Measurements from ENCODE around the gene ZSCAN16. TPM values are rescaled to one million over a fixed set of nuclear protein-coding genes. Genes with fewer than 3 reads are reported as not detected.
A peak's percentile ranks its signal among the peaks of the same experiment; 100 is the strongest.

ZSCAN16 gene
- total and polyA plus RNA-seq, 9 of the 15 experiments (the other 6 are each of a cell fraction or from before 2014, with no cell fraction given), result 0.08 TPM; not detected in 8

DNA sequence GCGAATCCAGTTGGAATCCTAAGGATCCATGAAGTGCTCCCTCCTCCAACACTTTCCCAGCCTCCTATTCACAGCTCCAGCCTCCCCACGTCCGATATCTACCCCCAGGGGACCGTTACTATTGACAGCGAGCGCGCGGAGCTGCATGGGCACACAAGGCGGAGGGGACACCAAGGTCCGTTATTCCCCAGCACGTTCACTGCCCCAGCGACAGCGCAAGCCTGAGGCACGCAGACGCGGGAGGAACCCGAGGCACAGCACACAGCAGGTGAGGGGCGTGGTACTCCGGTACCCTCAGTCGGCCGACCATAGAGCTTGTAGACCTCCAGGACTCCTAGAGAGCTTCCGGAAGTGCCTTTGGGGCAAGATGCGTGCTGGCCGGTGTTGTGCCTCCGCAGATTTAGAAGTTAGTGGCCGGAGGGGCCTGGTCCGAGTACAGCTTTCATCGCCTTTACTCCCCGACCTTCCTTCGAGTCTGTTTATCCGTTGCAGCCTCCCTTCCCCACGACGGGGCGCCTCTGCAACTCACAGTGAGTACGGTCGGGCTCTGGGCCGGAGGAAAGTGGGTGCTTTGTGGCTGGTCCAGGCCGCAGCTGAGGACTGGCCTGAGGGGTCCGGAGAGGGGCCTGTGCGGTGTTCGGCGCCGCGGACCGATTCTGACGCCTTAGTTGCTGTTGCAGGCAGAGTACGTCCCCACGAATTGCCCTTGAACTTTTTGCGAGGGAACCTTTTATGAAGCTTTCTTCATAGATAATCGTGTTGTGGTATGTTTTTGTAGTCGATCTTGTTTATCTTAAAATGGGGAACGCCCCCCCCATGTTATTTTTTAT, 17.3 kb downstream of the ZSCAN16 start, which contains the start of gene ZKSCAN8 (continued):
- TF ChIP-seq, protein P1, sequence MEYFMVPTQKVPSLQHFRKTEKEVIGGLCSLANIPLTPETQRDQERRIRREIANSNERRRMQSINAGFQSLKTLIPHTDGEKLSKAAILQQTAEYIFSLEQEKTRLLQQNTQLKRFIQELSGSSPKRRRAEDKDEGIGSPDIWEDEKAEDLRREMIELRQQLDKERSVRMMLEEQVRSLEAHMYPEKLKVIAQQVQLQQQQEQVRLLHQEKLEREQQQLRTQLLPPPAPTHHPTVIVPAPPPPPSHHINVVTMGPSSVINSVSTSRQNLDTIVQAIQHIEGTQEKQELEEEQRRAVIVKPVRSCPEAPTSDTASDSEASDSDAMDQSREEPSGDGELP (CRISPR knock-in tag; IDR thresholded peaks at IDR 0.05; ENCODE audit: borderline replicate concordance), result peak; percentile 92
- TF ChIP-seq, protein P2, sequence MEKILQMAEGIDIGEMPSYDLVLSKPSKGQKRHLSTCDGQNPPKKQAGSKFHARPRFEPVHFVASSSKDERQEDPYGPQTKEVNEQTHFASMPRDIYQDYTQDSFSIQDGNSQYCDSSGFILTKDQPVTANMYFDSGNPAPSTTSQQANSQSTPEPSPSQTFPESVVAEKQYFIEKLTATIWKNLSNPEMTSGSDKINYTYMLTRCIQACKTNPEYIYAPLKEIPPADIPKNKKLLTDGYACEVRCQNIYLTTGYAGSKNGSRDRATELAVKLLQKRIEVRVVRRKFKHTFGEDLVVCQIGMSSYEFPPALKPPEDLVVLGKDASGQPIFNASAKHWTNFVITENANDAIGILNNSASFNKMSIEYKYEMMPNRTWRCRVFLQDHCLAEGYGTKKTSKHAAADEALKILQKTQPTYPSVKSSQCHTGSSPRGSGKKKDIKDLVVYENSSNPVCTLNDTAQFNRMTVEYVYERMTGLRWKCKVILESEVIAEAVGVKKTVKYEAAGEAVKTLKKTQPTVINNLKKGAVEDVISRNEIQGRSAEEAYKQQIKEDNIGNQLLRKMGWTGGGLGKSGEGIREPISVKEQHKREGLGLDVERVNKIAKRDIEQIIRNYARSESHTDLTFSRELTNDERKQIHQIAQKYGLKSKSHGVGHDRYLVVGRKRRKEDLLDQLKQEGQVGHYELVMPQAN (IDR thresholded peaks at IDR 0.05; ENCODE audit: borderline replicate concordance), result peak; percentile 76
- TF ChIP-seq SP1 (CRISPR knock-in tag; IDR thresholded peaks at IDR 0.05) (peak; percentile 94), ZBED1 (IDR thresholded peaks at IDR 0.05) (peak; percentile 70; the same call in 1 of the 2 replicates)

DNA sequence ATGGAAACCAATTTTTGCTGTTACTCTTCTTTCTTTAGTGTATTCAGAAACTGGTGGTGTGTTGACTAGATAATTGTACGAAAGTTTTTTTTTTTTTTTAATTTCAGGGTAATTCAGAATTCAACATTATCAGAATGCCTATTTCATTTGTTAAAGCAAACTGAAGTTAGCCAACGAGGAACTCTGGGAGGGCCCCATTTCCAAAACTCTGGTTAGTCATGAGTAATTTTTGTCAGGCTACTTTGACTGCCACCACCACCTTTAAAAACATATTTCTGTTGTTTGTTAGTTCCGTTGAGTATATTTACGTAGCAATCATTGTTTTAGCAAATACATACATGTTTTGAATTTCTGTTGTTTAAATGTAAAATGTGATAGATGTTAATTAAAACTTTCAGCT, 18.0 kb downstream of the ZSCAN16 start:
- ChIA-PET CTCF (ENCODE audit: low intra/inter-chr PET ratio) (no interaction called here), POLR2A (interaction anchor here (1.4 to 3.9 kb wide), 8 partner anchors 10 to 347 kb away, joined by 4 to 50 read pairs (median 10); partner anchors contain the start of gene ZSCAN31)
- DNase-seq (ENCODE audit: extremely low read depth in 1 of 4, low spot score in 3 of 4) (no peak), FAIRE-seq (no peak), ATAC-seq (no peak)
- Histone ChIP-seq H3K36me3 (ENCODE audit: control insufficient read depth, insufficient read depth, low read length) (peaks cover 28% of the 10 kb centered on the region), H4K20me1 (replicated peaks; ENCODE audit: control insufficient read depth, insufficient read depth, low read length) (no peaks in the 10 kb centered on the region), H3K9me1 (ENCODE audit: control insufficient read depth, insufficient read depth, low read length) (no peaks in the 10 kb centered on the region), H3K4me1 (replicated peaks in 1 of 2; ENCODE audit: control insufficient read depth in 2 of 2, insufficient read depth in 2 of 2, low read length in 2 of 2) (peaks cover 8 to 17% of the 10 kb centered on the region in 2 experiments; a peak in 4 of 5 replicates), H3K27ac (ENCODE audit: extremely low read depth, low read depth, low read length) (peak overlapping the region; percentile 79), H2AFZ (ENCODE audit: low read depth, low read length) (peak overlapping the region; percentile 98; the same call in 1 of the 2 replicates), H3K27me3 (ENCODE audit: control insufficient read depth in 2 of 2, insufficient read depth in 2 of 2, low read length in 2 of 2) (no peaks in the 10 kb centered on the region), H3K4me3 (peak overlapping the region; percentile 72), H3K4me2 (ENCODE audit: insufficient read depth, low read length) (peak overlapping the region; percentile 91), H3K9me3 (replicated peaks; ENCODE audit: control insufficient read depth, insufficient read depth, low read depth, low read length) (no peaks in the 10 kb centered on the region), H3K79me2 (ENCODE audit: control insufficient read depth, insufficient read depth, low read length) (peaks cover 47% of the 10 kb centered on the region), H3K9ac (ENCODE audit: insufficient read depth in 1 of 2, low read depth in 2 of 2, low read length in 2 of 2) (peak overlapping the region in 1 of 2 experiments; percentile 82; a peak in 3 of 4 replicates)
- 0% methylated on average over 4 of the region's 4 CpGs for WGBS (ENCODE audit: insufficient coverage, low coverage, missing lambda C conversion rate)
- no TSS peak for BruUV-seq (replicated peaks)
- in situ Hi-C loops (cut with MboI) (no loop called here), intact Hi-C loops (cut with micrococcal nuclease) (no loop called here)
- TF ChIP-seq SMARCB1 (IDR thresholded peaks at IDR 0.05; ENCODE audit: insufficient read length, low read depth), result peak; percentile 16
- TF ChIP-seq, protein P3, sequence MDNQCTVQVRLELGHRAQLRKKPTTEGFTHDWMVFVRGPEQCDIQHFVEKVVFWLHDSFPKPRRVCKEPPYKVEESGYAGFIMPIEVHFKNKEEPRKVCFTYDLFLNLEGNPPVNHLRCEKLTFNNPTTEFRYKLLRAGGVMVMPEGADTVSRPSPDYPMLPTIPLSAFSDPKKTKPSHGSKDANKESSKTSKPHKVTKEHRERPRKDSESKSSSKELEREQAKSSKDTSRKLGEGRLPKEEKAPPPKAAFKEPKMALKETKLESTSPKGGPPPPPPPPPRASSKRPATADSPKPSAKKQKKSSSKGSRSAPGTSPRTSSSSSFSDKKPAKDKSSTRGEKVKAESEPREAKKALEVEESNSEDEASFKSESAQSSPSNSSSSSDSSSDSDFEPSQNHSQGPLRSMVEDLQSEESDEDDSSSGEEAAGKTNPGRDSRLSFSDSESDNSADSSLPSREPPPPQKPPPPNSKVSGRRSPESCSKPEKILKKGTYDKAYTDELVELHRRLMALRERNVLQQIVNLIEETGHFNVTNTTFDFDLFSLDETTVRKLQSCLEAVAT (IDR thresholded peaks at IDR 0.05), result 0 out of 4 replicates have a peak, but pooled peaks of 1 of the 2 experiments have one; percentile 12
- 0 out of 2 replicates have a peak, but pooled peaks have one; percentile 48 for TF ChIP-seq ELF2 (CRISPR knock-in tag; IDR thresholded peaks at IDR 0.05)
- TF ChIP-seq SNRNP70 (optimal IDR thresholded peaks at IDR 0.05; ENCODE audit: low read depth, low read length), result no peak
- TF ChIP-seq NR2C2 (CRISPR knock-in tag; IDR thresholded peaks at IDR 0.05), result no peak
- peak; percentile 14; the same call in 1 of the 2 replicates for TF ChIP-seq NR2C2 (tag; IDR thresholded peaks at IDR 0.05)
- TF ChIP-seq, protein P4, sequence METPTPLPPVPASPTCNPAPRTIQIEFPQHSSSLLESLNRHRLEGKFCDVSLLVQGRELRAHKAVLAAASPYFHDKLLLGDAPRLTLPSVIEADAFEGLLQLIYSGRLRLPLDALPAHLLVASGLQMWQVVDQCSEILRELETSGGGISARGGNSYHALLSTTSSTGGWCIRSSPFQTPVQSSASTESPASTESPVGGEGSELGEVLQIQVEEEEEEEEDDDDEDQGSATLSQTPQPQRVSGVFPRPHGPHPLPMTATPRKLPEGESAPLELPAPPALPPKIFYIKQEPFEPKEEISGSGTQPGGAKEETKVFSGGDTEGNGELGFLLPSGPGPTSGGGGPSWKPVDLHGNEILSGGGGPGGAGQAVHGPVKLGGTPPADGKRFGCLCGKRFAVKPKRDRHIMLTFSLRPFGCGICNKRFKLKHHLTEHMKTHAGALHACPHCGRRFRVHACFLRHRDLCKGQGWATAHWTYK (CRISPR knock-in tag; IDR thresholded peaks at IDR 0.05), result no peak
- TF ChIP-seq POU5F1 (IDR thresholded peaks at IDR 0.05; ENCODE audit: borderline replicate concordance, low read depth, low read length, partially characterized antibody), result no peak
- no peak for TF ChIP-seq NONO (IDR thresholded peaks at IDR 0.05; ENCODE audit: low read depth in 2 of 2, low read length in 1 of 2)
